ENCODE results near the gene GPR42. TPM values are rescaled to one million over a fixed set of nuclear protein-coding genes. Genes with fewer than 3 reads are reported as not detected.

The GPR42 gene
- total RNA-seq, 1 experiment from 2014 or later: not detected

GRCh38 chr19:35337984-35338296 lies 32.9 kb upstream of the GPR42 start (continued):
- TF ChIP-seq ZBTB33 (IDR thresholded peaks at IDR 0.05; ENCODE audit: extremely low read depth, insufficient replicate concordance, low read length) (no peak), CTCF (IDR thresholded peaks at IDR 0.05 in 2 of 3, conservative IDR thresholded peaks at IDR 0.05 in 1 of 3; ENCODE audit: borderline replicate concordance in 1 of 3, insufficient read depth in 1 of 3, low read depth in 2 of 3, low read length in 2 of 3) (no peak), CEBPB (IDR thresholded peaks at IDR 0.05; ENCODE audit: low read depth) (no peak), SP1 (IDR thresholded peaks at IDR 0.05; ENCODE audit: low read depth) (no peak), YY1 (IDR thresholded peaks at IDR 0.05; ENCODE audit: extremely low read depth, insufficient replicate concordance, low read depth, low read length) (no peak)

GRCh38 chr19:35340431-35340830 lies 30.4 kb upstream of the GPR42 start:
- no peaks in the 10 kb centered on the region for H3K9me2 ChIP-seq (ENCODE audit: insufficient read depth)
- BruUV-seq (replicated peaks): no TSS peak
- H3K4me1 ChIP-seq (ENCODE audit: control insufficient read depth in 1 of 2, insufficient read depth in 2 of 2, low read length in 2 of 2): no peaks in the 10 kb centered on the region
- no peaks in the 10 kb centered on the region for H4K20me1 ChIP-seq (ENCODE audit: insufficient read depth)
- H3K4me2 ChIP-seq (ENCODE audit: low read length): no peak overlapping the region
- H3K79me2 ChIP-seq (ENCODE audit: insufficient read depth, low read length): no peaks in the 10 kb centered on the region
- CTCF ChIA-PET: no interaction called here
- TF ChIP-seq JUND (IDR thresholded peaks at IDR 0.05) (no peak), CBX3 (IDR thresholded peaks at IDR 0.05; ENCODE audit: low read depth) (no peak), SP1 (IDR thresholded peaks at IDR 0.05; ENCODE audit: low read depth) (no peak), SIN3A (IDR thresholded peaks at IDR 0.05; ENCODE audit: low read depth) (no peak)
- POLR2A ChIA-PET: no interaction called here
- no peaks in the 10 kb centered on the region for H3K9me3 ChIP-seq (ENCODE audit: control insufficient read depth in 1 of 2, insufficient read depth in 1 of 2, low read depth in 1 of 2, low read length in 2 of 2)
- DNase-seq (ENCODE audit: low read depth, low spot score): no peak
- ATAC-seq: no peak
- no peaks in the 10 kb centered on the region for H3K36me3 ChIP-seq (ENCODE audit: control insufficient read depth in 1 of 2, insufficient read depth in 2 of 2, low read length in 2 of 2)
- no peak overlapping the region for H3K9ac ChIP-seq (ENCODE audit: low read length)
- no peak overlapping the region for H3K4me3 ChIP-seq (replicated peaks in 1 of 2; ENCODE audit: low read depth in 1 of 2, low read length in 2 of 2)
- no peaks in the 10 kb centered on the region for H3K27me3 ChIP-seq (ENCODE audit: insufficient read depth, low read length)
- H2AFZ ChIP-seq (ENCODE audit: low read depth, low read length, poor library complexity, severe bottlenecking): no peak overlapping the region
- intact Hi-C loops (cut with micrococcal nuclease): no loop called here
- RAD21 ChIA-PET (ENCODE audit: low non-redundant PET in 1 of 2, low total read pairs in 2 of 2, uncharacterized antibody in 2 of 2, unreplicated experiment in 2 of 2): no interaction called here
- no peak overlapping the region for H3K27ac ChIP-seq (ENCODE audit: low read depth, low read length)
